HepG2 (cell line): ENCODE data around the gene KANSL1. TPM values are rescaled to one million over a fixed set of nuclear protein-coding genes. Genes with fewer than 3 reads are reported as not detected.
A peak's percentile ranks its signal among the peaks of the same experiment; 100 is the strongest.

Experiments used
- CEBPG ChIP-seq: IDR thresholded peaks from 2 replicates; pipeline ENCODE4 v1.6.1; 2016
- GPN1 ChIP-seq: sonication (generic); formaldehyde crosslinking; IDR thresholded peaks from 2 replicates; pipeline ENCODE4 v1.5.1; 2020; ENCODE audit warnings: missing genetic modification reagents, borderline replicate concordance
- IKZF4 ChIP-seq: sonication (generic); formaldehyde crosslinking; IDR thresholded peaks from 2 replicates; pipeline ENCODE4 v1.5.1; 2020; ENCODE audit warnings: borderline replicate concordance, mild to moderate bottlenecking, low read depth, missing genetic modification reagents; ENCODE audit errors: not compliant biosample characterization
- RAD21 ChIP-seq: fragments of 450-650 bp; formaldehyde crosslinking; IDR thresholded peaks from 2 replicates; pipeline ENCODE4 v1.5.0; 2020; ENCODE audit warnings: mild to moderate bottlenecking
- RBM39 ChIP-seq: fragments of 200-400 bp; formaldehyde crosslinking; IDR thresholded peaks from one replicate; pipeline ENCODE4 v1.6.1; 2018; ENCODE audit warnings: antibody characterized with exemption, mild to moderate bottlenecking, low read depth, low read length; ENCODE audit not compliant: poor library complexity, severe bottlenecking
- RFXANK ChIP-seq: IDR thresholded peaks from 2 replicates; pipeline ENCODE4 v1.6.1; 2016
- SRSF4 ChIP-seq: fragments of 200-400 bp; formaldehyde crosslinking; IDR thresholded peaks from one replicate; pipeline ENCODE4 v1.6.1; 2018; ENCODE audit warnings: mild to moderate bottlenecking, low read depth, low read length, moderate library complexity; ENCODE audit not compliant: poor library complexity, severe bottlenecking
- ZFP41 ChIP-seq: sonication (generic); formaldehyde crosslinking; IDR thresholded peaks from 2 replicates; pipeline ENCODE4 v1.4.0; 2020; ENCODE audit warnings: mild to moderate bottlenecking, missing genetic modification reagents, borderline replicate concordance
- polyA plus RNA-seq, 8 experiments: library from polyadenylated mRNA; depleted of rRNA in 3 of 8; stranded (reverse) in 7 of 8; unstranded in 1 of 8; fragments of >200 nt; fragmentation: Illumina TruSeq in 4 of 8; extraction: Trizol in 4 of 8; gene quantifications; 2 replicates each; pipeline versions ENCODE4 v1.2.1 to v1.2.3, GENCODE V29; 2011 to 2016; ENCODE audit warnings: low read depth in 4 of 8, missing spikeins in 1 of 8, mixed read lengths in 1 of 8; ENCODE audit not compliant: insufficient read depth in 1 of 8
- total RNA-seq, 5 experiments: library from RNA; depleted of rRNA; stranded (reverse); fragments of >200 nt; fragmentation: Illumina TruSeq; extraction: Trizol; gene quantifications; 2 replicates each; pipeline ENCODE4 v1.2.3, GENCODE V29; 2016; ENCODE audit warnings: low read depth in 1 of 5
- TF ChIP-seq, protein P1 (sequence below): sonication (generic); formaldehyde crosslinking; IDR thresholded peaks from 2 replicates; pipeline ENCODE4 v1.5.1; 2020; ENCODE audit warnings: mild to moderate bottlenecking, missing genetic modification reagents, borderline replicate concordance
- TF ChIP-seq, protein P2 (sequence below): sonication (generic); formaldehyde crosslinking; conservative IDR thresholded peaks from 2 replicates; pipeline ENCODE4 v1.4.0; 2020; ENCODE audit warnings: missing genetic modification reagents
- TF ChIP-seq, protein P3 (sequence below), 2 experiments: sonication (generic) in 1 of 2; formaldehyde crosslinking in 1 of 2; IDR thresholded peaks; 2 replicates each; pipeline versions ENCODE4 v1.4.0 to v1.6.1; 2016 to 2020; ENCODE audit warnings: borderline replicate concordance in 1 of 2, low read depth in 1 of 2, mild to moderate bottlenecking in 1 of 2, missing genetic modification reagents in 1 of 2

KANSL1 gene
- total and polyA plus RNA-seq, 2 of the 13 experiments (the other 11 are each of a cell fraction or from before 2014, with no cell fraction given), result 24.0 to 59.6 TPM

DNA sequence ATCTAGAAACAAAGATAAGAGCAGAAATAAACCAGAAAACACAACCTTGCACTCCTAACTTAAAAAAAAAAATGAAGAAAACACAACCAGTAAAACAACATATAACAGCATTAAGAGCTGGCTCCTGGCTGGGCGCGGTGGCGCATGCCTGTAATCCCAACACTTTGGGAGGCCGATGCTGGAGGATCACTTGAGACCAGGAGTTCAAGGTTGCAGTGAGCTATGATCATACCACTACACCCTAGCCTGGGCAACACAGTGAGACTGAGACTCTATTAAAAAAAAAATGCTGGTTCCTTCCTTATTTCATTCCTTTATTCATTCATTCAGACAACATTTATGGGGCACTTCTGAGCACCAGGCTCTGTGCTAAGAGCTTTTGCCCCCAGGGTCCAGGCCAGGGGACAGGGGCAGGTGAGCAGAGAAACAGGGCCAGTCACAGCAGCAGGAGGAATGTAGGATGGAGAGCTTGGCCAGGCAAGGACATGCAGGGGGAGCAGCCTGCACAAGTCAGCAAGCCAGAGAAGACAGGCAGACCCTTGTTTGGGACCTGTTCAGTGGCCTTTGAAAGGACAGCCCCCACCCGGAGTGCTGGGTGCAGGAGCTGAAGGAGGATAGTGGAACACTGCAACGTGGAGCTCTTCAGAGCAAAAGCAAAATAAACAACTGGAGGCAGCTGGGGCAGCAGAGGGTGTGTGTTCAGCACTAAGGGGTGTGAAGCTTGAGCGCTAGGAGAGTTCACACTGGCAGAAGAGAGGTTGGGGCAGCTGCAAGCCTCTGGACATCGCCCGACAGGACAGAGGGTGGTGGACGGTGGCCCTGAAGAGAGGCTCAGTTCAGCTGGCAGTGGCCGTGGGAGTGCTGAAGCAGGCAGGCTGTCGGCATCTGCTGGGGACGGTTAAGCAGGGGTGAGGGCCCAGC, 191.6 kb downstream of the KANSL1 start (continued):
- TF ChIP-seq IKZF4 (CRISPR knock-in tag) (peak; percentile 37), RFXANK (CRISPR knock-in tag) (no peak), RAD21 (CRISPR knock-in tag) (no peak), RBM39 (no peak), ZFP41 (CRISPR knock-in tag) (no peak), GPN1 (CRISPR knock-in tag) (no peak), CEBPG (CRISPR knock-in tag) (no peak), SRSF4 (no peak)
- TF ChIP-seq, protein P1, sequence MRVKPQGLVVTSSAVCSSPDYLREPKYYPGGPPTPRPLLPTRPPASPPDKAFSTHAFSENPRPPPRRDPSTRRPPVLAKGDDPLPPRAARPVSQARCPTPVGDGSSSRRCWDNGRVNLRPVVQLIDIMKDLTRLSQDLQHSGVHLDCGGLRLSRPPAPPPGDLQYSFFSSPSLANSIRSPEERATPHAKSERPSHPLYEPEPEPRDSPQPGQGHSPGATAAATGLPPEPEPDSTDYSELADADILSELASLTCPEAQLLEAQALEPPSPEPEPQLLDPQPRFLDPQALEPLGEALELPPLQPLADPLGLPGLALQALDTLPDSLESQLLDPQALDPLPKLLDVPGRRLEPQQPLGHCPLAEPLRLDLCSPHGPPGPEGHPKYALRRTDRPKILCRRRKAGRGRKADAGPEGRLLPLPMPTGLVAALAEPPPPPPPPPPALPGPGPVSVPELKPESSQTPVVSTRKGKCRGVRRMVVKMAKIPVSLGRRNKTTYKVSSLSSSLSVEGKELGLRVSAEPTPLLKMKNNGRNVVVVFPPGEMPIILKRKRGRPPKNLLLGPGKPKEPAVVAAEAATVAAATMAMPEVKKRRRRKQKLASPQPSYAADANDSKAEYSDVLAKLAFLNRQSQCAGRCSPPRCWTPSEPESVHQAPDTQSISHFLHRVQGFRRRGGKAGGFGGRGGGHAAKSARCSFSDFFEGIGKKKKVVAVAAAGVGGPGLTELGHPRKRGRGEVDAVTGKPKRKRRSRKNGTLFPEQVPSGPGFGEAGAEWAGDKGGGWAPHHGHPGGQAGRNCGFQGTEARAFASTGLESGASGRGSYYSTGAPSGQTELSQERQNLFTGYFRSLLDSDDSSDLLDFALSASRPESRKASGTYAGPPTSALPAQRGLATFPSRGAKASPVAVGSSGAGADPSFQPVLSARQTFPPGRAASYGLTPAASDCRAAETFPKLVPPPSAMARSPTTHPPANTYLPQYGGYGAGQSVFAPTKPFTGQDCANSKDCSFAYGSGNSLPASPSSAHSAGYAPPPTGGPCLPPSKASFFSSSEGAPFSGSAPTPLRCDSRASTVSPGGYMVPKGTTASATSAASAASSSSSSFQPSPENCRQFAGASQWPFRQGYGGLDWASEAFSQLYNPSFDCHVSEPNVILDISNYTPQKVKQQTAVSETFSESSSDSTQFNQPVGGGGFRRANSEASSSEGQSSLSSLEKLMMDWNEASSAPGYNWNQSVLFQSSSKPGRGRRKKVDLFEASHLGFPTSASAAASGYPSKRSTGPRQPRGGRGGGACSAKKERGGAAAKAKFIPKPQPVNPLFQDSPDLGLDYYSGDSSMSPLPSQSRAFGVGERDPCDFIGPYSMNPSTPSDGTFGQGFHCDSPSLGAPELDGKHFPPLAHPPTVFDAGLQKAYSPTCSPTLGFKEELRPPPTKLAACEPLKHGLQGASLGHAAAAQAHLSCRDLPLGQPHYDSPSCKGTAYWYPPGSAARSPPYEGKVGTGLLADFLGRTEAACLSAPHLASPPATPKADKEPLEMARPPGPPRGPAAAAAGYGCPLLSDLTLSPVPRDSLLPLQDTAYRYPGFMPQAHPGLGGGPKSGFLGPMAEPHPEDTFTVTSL (CRISPR knock-in tag), result no peak
- TF ChIP-seq, protein P2, sequence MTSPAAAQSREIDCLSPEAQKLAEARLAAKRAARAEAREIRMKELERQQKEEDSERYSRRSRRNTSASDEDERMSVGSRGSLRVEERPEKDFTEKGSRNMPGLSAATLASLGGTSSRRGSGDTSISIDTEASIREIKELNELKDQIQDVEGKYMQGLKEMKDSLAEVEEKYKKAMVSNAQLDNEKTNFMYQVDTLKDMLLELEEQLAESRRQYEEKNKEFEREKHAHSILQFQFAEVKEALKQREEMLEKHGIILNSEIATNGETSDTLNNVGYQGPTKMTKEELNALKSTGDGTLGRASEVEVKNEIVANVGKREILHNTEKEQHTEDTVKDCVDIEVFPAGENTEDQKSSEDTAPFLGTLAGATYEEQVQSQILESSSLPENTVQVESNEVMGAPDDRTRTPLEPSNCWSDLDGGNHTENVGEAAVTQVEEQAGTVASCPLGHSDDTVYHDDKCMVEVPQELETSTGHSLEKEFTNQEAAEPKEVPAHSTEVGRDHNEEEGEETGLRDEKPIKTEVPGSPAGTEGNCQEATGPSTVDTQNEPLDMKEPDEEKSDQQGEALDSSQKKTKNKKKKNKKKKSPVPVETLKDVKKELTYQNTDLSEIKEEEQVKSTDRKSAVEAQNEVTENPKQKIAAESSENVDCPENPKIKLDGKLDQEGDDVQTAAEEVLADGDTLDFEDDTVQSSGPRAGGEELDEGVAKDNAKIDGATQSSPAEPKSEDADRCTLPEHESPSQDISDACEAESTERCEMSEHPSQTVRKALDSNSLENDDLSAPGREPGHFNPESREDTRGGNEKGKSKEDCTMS (CRISPR knock-in tag), result no peak
- TF ChIP-seq, protein P3, sequence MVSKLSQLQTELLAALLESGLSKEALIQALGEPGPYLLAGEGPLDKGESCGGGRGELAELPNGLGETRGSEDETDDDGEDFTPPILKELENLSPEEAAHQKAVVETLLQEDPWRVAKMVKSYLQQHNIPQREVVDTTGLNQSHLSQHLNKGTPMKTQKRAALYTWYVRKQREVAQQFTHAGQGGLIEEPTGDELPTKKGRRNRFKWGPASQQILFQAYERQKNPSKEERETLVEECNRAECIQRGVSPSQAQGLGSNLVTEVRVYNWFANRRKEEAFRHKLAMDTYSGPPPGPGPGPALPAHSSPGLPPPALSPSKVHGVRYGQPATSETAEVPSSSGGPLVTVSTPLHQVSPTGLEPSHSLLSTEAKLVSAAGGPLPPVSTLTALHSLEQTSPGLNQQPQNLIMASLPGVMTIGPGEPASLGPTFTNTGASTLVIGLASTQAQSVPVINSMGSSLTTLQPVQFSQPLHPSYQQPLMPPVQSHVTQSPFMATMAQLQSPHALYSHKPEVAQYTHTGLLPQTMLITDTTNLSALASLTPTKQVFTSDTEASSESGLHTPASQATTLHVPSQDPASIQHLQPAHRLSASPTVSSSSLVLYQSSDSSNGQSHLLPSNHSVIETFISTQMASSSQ (IDR thresholded peaks at IDR 0.05; ENCODE audit: low read depth), result no peak
- TF ChIP-seq, protein P3 (CRISPR knock-in tag; IDR thresholded peaks at IDR 0.05; ENCODE audit: borderline replicate concordance), result 0 out of 2 replicates have a peak, but pooled peaks have one; percentile 32
